ENCODE measurements around the gene WFS1. TPM values are rescaled to one million over a fixed set of nuclear protein-coding genes. Genes with fewer than 3 reads are reported as not detected.
A peak's percentile ranks its signal among the peaks of the same experiment; 100 is the strongest.

Gene WFS1
- total and polyA plus RNA-seq, 2 of the 13 experiments (the other 11 are each of a cell fraction or from before 2014, with no cell fraction given) = 39.1 to 42.2 TPM

GRCh38 chr4:6264225-6264540, 5.5 kb upstream of the WFS1 start (continued):
- no peak for TF ChIP-seq KIAA2018 (CRISPR knock-in tag; IDR thresholded peaks at IDR 0.05; ENCODE audit: borderline replicate concordance)
- TF ChIP-seq MEIS2 (CRISPR knock-in tag; IDR thresholded peaks at IDR 0.05) = no peak
- TF ChIP-seq ZSCAN29 (CRISPR knock-in tag; conservative IDR thresholded peaks at IDR 0.05) = no peak
- TF ChIP-seq POGZ (CRISPR knock-in tag; IDR thresholded peaks at IDR 0.05) = no peak
- no peak for TF ChIP-seq ZNF225 (CRISPR knock-in tag; IDR thresholded peaks at IDR 0.05)
- no peak for TF ChIP-seq RBM39 (IDR thresholded peaks at IDR 0.05; ENCODE audit: low read depth, low read length, poor library complexity, severe bottlenecking)
- TF ChIP-seq TGIF2 (CRISPR knock-in tag; IDR thresholded peaks at IDR 0.05) = peak; percentile 61; the same call in 1 of the 2 replicates
- TF ChIP-seq HNRNPH1 (optimal IDR thresholded peaks at IDR 0.05; ENCODE audit: low read depth, low read length) = no peak
- TF ChIP-seq ELF3 (CRISPR knock-in tag; IDR thresholded peaks at IDR 0.05) = 0 out of 2 replicates have a peak, but pooled peaks have one; percentile 31
- no peak for TF ChIP-seq CBX5 (CRISPR knock-in tag; IDR thresholded peaks at IDR 0.05; ENCODE audit: borderline replicate concordance)
- no peak for TF ChIP-seq HDAC1 (CRISPR knock-in tag; IDR thresholded peaks at IDR 0.05)
- peak; percentile 11; the same call in 1 of the 2 replicates for TF ChIP-seq ETV5 (CRISPR knock-in tag; IDR thresholded peaks at IDR 0.05; ENCODE audit: borderline replicate concordance)
- no peak for TF ChIP-seq ZNF256 (CRISPR knock-in tag; conservative IDR thresholded peaks at IDR 0.05)
- peak; percentile 96 for TF ChIP-seq SMC3 (IDR thresholded peaks at IDR 0.05; ENCODE audit: low read length)
- no peak for TF ChIP-seq RFX1 (IDR thresholded peaks at IDR 0.05)
- TF ChIP-seq ZMYM4 (CRISPR knock-in tag; IDR thresholded peaks at IDR 0.05) = 0 out of 2 replicates have a peak, but pooled peaks have one; percentile 19
- no peak for TF ChIP-seq MYNN (CRISPR knock-in tag; IDR thresholded peaks at IDR 0.05; ENCODE audit: low read depth)
- TF ChIP-seq HOXA9 (CRISPR knock-in tag; IDR thresholded peaks at IDR 0.05; ENCODE audit: borderline replicate concordance) = no peak
- peak; percentile 46; the same call in 1 of the 2 replicates for TF ChIP-seq HOMEZ (CRISPR knock-in tag; IDR thresholded peaks at IDR 0.05; ENCODE audit: low read depth)
- TF ChIP-seq FOSL2 (CRISPR knock-in tag; IDR thresholded peaks at IDR 0.05) = peak; percentile 28; the same call in 1 of the 2 replicates
- TF ChIP-seq TERF1 (CRISPR knock-in tag; IDR thresholded peaks at IDR 0.05) = no peak
